ENCODE data around the gene SGK2. TPM values are rescaled to one million over a fixed set of nuclear protein-coding genes. Genes with fewer than 3 reads are reported as not detected.

SGK2 gene
- total and polyA plus RNA-seq, 5 experiments from 2014 or later, result 1.6 to 1.9 TPM; not detected in 3

- ATAC-seq (no peak), DNase-seq (peak in 6 of 10 donors; percentile 14 to 37 (median 26))
- Mint-ChIP-seq H3K27ac (peak overlapping the region in 1 of 10 donors; percentile 8), H3K4me3 (no peak overlapping the region), H3K27me3 (no peaks in the 10 kb centered on the region), H3K36me3 (peaks cover 0 to 20% (median 2%) of the 10 kb centered on the region in 3 donors), H3K4me1 (no peaks in the 10 kb centered on the region), H3K9me3 (no peaks in the 10 kb centered on the region)
- POLR2A ChIA-PET, result no interaction called here
Observed at GRCh38 chr20:43537921-43538877, 20.6 kb upstream of the SGK2 start.

DNA sequence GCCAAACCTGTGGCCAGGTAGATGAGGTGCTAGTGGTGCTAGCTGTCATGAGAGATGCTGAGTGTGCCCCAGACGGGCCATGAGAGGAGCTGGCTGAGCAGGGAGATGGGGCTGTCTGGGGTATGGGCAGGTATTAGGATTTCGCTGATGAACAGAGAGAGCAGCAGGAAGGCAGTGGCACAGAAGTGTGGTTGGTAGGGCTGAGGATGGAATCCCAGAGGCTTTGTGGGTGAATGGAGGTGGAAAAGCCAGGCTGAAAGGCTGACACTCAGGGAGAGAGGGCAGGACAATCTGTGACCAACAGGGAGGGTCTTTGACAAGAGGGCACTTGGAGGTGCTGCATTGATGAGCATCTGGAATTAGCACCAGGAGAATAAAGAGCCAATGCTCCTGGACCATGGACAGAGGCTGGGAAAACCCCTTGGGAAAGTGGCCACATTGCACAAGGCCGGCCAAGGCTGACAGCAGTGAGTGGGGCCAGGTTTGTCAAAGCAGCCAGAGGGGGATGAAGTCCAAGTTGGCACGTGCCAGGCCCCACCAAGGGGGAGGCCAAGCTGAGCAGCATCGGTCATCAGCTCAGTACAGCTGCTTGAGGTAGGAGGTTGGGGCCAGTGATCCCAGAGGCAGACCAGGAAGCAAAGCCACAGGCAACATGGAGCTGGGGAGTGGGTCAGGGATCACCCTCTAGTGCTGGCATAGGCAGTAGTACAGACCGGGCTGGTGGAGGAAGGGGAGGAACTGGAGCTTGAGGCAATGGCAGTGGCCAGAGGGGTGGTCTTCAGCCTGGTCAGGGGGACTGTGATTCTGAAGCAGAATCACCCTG is 19.7 kb upstream of the SGK2 start:
- no peak for ATAC-seq
- peak overlapping the region in 2 of 10 donors; percentile 7 to 8 for H3K27ac Mint-ChIP-seq
- H3K4me3 Mint-ChIP-seq, result no peak overlapping the region
- POLR2A ChIA-PET, result no interaction called here
- peaks cover 0 to 26% (median 2%) of the 10 kb centered on the region in 3 donors for H3K36me3 Mint-ChIP-seq
- no peaks in the 10 kb centered on the region for H3K9me3 Mint-ChIP-seq
- DNase-seq, result no peak
- no peaks in the 10 kb centered on the region for H3K4me1 Mint-ChIP-seq
- no peaks in the 10 kb centered on the region for H3K27me3 Mint-ChIP-seq

DNA sequence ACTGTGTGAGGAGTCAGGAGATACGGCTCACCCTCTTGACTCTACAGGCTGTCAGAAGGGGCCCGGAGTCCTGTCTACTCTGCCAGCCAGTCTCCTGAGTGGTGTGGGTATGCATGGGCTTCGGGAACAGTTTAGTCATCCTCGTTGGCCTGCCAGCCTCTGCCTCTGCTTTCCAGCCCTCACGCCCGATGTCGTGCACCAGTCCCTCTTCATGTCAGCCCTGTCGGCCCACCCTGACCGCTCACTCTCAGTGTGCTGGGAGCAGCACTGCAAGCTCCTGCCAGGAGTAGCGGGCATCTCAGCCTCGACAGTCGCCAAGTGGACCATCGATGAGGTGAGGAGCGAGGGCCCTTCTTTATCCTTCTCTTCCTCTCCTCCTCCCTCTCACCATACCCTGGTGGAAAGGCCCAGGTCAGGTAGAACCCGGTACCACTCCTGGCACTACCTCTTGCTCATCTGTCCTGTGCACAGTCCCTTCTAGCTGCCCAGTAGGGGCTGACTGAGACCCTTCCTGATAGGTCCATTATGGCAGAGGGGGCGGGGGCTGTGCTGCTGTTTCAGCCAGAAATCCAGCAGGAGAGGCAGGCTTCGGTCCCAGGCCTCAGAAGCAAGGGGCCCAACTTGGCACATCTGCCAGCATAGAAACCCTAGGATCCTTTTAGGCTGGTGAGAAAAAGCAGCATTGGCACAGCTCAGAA is 18.7 kb upstream of the SGK2 start:
- ATAC-seq (no peak), DNase-seq (no peak)
- Mint-ChIP-seq H3K27me3 (no peaks in the 10 kb centered on the region), H3K9me3 (no peaks in the 10 kb centered on the region), H3K4me3 (no peak overlapping the region), H3K4me1 (no peaks in the 10 kb centered on the region), H3K27ac (peak overlapping the region in 2 of 10 donors; percentile 8 to 41), H3K36me3 (peaks cover 0 to 29% (median 2%) of the 10 kb centered on the region in 3 donors)
- POLR2A ChIA-PET, result no interaction called here

GRCh38 chr20:43540673-43541060 is 18.2 kb upstream of the SGK2 start:
- Mint-ChIP-seq H3K27me3 (no peaks in the 10 kb centered on the region), H3K4me3 (no peak overlapping the region), H3K9me3 (no peaks in the 10 kb centered on the region), H3K36me3 (peaks cover 0 to 28% (median 2%) of the 10 kb centered on the region in 3 donors), H3K4me1 (no peaks in the 10 kb centered on the region), H3K27ac (no peak overlapping the region)
- ATAC-seq (no peak), DNase-seq (no peak)
- POLR2A ChIA-PET, result no interaction called here

DNA sequence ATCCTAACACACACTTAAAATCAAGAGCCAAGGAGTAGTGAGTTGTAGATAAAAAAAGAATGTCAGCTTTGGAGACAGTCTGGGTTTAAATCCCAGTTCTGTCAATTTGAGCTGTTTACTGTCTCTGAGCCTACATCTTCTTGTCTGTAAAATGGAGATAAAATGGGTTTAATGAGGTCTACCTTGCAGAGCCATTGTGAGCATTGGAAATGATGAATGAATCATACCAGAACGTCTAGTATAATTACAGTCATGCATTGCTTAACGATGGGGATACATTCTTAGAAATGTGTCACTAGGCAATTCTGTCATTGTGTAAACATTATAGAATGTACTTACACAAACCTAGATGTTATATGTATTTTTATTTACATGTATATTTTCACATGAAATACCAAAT is 17.6 kb upstream of the SGK2 start:
- H3K36me3 Mint-ChIP-seq, result peaks cover 0 to 23% (median 2%) of the 10 kb centered on the region in 3 donors
- H3K4me1 Mint-ChIP-seq, result no peaks in the 10 kb centered on the region
- H3K27ac Mint-ChIP-seq, result no peak overlapping the region
- no peak for ATAC-seq
- H3K27me3 Mint-ChIP-seq, result no peaks in the 10 kb centered on the region
- H3K9me3 Mint-ChIP-seq, result no peaks in the 10 kb centered on the region
- no peak for DNase-seq
- POLR2A ChIA-PET, result no interaction called here
- H3K4me3 Mint-ChIP-seq, result no peak overlapping the region

DNA sequence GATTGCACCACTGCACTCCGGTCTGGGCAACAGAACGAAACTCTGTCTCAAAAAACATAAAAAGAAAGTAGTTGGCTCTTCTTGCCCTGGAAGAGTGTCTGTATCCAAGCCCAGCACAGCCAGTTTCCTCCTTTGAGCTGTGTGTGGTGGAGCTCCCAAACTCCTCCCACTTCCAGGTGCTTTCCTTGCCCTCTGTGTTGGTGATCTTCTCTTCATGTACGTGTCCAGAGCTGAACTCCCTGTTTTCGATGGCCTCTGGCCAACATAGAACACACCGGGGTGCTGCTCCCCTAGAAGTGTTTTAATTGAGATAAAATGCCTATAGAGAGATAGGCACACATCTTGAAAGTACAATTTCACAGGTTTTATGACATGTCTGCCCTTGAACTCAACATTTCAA is 16.7 kb upstream of the SGK2 start:
- Mint-ChIP-seq H3K4me1 (no peaks in the 10 kb centered on the region), H3K27ac (no peak overlapping the region), H3K36me3 (peaks cover 0 to 20% (median 8%) of the 10 kb centered on the region in 3 donors), H3K9me3 (no peaks in the 10 kb centered on the region), H3K4me3 (no peak overlapping the region), H3K27me3 (no peaks in the 10 kb centered on the region)
- ATAC-seq (no peak), DNase-seq (no peak)
- POLR2A ChIA-PET, result no interaction called here

GRCh38 chr20:43542674-43543073 is 16.2 kb upstream of the SGK2 start:
- no peak overlapping the region for H3K4me3 Mint-ChIP-seq
- H3K4me1 Mint-ChIP-seq, result no peaks in the 10 kb centered on the region
- POLR2A ChIA-PET, result no interaction called here
- H3K27ac Mint-ChIP-seq, result no peak overlapping the region
- ATAC-seq, result no peak
- no peaks in the 10 kb centered on the region for H3K27me3 Mint-ChIP-seq
- H3K36me3 Mint-ChIP-seq, result peaks cover 0 to 22% (median 8%) of the 10 kb centered on the region in 3 donors
- no peaks in the 10 kb centered on the region for H3K9me3 Mint-ChIP-seq
- no peak for DNase-seq

GRCh38 chr20:43543138-43543537 is 15.7 kb upstream of the SGK2 start:
- Mint-ChIP-seq H3K4me1 (no peaks in the 10 kb centered on the region), H3K27ac (no peak overlapping the region), H3K36me3 (peaks cover 0 to 26% (median 8%) of the 10 kb centered on the region in 3 donors), H3K27me3 (no peaks in the 10 kb centered on the region), H3K4me3 (no peak overlapping the region), H3K9me3 (no peaks in the 10 kb centered on the region)
- no peak for ATAC-seq
- DNase-seq, result no peak
- POLR2A ChIA-PET, result no interaction called here

- POLR2A ChIA-PET, result no interaction called here
- no peak for DNase-seq
- Mint-ChIP-seq H3K9me3 (no peaks in the 10 kb centered on the region), H3K27ac (peak overlapping the region in 2 of 10 donors; percentile 54 to 57), H3K36me3 (peaks cover 0 to 26% (median 8%) of the 10 kb centered on the region in 3 donors), H3K27me3 (no peaks in the 10 kb centered on the region), H3K4me3 (no peak overlapping the region), H3K4me1 (no peaks in the 10 kb centered on the region)
- ATAC-seq, result no peak
Observed at GRCh38 chr20:43544501-43544900, 14.3 kb upstream of the SGK2 start.

- no peak for ATAC-seq
Observed at GRCh38 chr20:43545837-43546578, 12.8 kb upstream of the SGK2 start.

GRCh38 chr20:43548273-43548880 is 10.4 kb upstream of the SGK2 start:
- no peaks in the 10 kb centered on the region for H3K4me1 Mint-ChIP-seq
- no peak overlapping the region for H3K27ac Mint-ChIP-seq
- H3K9me3 Mint-ChIP-seq, result no peaks in the 10 kb centered on the region
- H3K27me3 Mint-ChIP-seq, result peaks cover 0 to 2% (median 0%) of the 10 kb centered on the region in 5 donors
- POLR2A ChIA-PET, result no interaction called here
- H3K4me3 Mint-ChIP-seq, result no peak overlapping the region
- peaks cover 0 to 20% (median 6%) of the 10 kb centered on the region in 3 donors for H3K36me3 Mint-ChIP-seq
- ATAC-seq (no peak), DNase-seq (no peak)

More at GRCh38 chr20:43545837-43546578, 12.8 kb upstream of the SGK2 start:
- no peak overlapping the region for H3K4me3 Mint-ChIP-seq
- DNase-seq, result no peak
- H3K27me3 Mint-ChIP-seq, result no peaks in the 10 kb centered on the region
- no peaks in the 10 kb centered on the region for H3K4me1 Mint-ChIP-seq
- H3K36me3 Mint-ChIP-seq, result peaks cover 0 to 23% (median 8%) of the 10 kb centered on the region in 3 donors
- H3K9me3 Mint-ChIP-seq, result no peaks in the 10 kb centered on the region
- peak overlapping the region in 1 of 10 donors; percentile 17 for H3K27ac Mint-ChIP-seq
- POLR2A ChIA-PET, result interaction anchor here (0.6 kb wide), 1 partner anchor 94 kb away, joined by 5 read pairs; no protein-coding TSS in a partner anchor
